CD14-positive monocyte (primary cell): ENCODE data around the gene TNIP1. TPM values are rescaled to one million over a fixed set of nuclear protein-coding genes. Genes with fewer than 3 reads are reported as not detected.

ENCODE experiments used
- DNase-seq, 3 donors: peaks; one replicate each; pipeline ENCODE4 v3.0.0-alpha.2; 2011 to 2022
- H2AFZ ChIP-seq: 2 replicates; pipeline ENCODE4 v1.6.0; 2012; ENCODE audit warnings: mild to moderate bottlenecking, low read depth, low read length, inconsistent platforms; ENCODE audit not compliant: insufficient read depth, poor library complexity, severe bottlenecking
- H3K27ac ChIP-seq, 2 donors: 1 replicate in 1 of 2; 2 replicates in 1 of 2; pipeline ENCODE4 v1.5.1; 2012 to 2013; ENCODE audit warnings: low read length in 2 of 2, control low read depth in 1 of 2, inconsistent platforms in 1 of 2, low read depth in 1 of 2, mild to moderate bottlenecking in 1 of 2
- H3K27me3 ChIP-seq, 2 donors: one replicate each; pipeline versions ENCODE4 v1.6.0 to v1.6.1; 2011 to 2013; ENCODE audit warnings: low read length in 2 of 2; ENCODE audit not compliant: control insufficient read depth in 2 of 2, insufficient read depth in 2 of 2
- H3K36me3 ChIP-seq, 2 donors: replicated peaks in 1 of 2; 1 replicate in 1 of 2; 2 replicates in 1 of 2; pipeline versions ENCODE4 v1.5.1 to v1.6.1; 2012 to 2013; ENCODE audit warnings: low read length in 2 of 2, control low read depth in 1 of 2, inconsistent platforms in 1 of 2, mild to moderate bottlenecking in 1 of 2; ENCODE audit not compliant: insufficient read depth in 2 of 2, control insufficient read depth in 1 of 2
- H3K4me1 ChIP-seq, 2 donors: 1 replicate in 1 of 2; 2 replicates in 1 of 2; pipeline versions ENCODE4 v1.5.1 to v1.6.1; 2012 to 2013; ENCODE audit warnings: low read length in 2 of 2, control low read depth in 1 of 2, inconsistent platforms in 1 of 2, mild to moderate bottlenecking in 1 of 2, moderate library complexity in 1 of 2; ENCODE audit not compliant: insufficient read depth in 2 of 2, control insufficient read depth in 1 of 2
- H3K4me2 ChIP-seq: replicated peaks from 2 replicates; pipeline ENCODE3; 2012; ENCODE audit warnings: low read length, moderate library complexity, mild to moderate bottlenecking; ENCODE audit not compliant: poor library complexity, severe bottlenecking; ENCODE audit errors: extremely low read depth
- H3K4me3 ChIP-seq, 3 experiments: fragments of 200-600 bp in 1 of 3; sonication (generic) in 1 of 3; replicated peaks in 1 of 3; 1 replicate in 2 of 3; 2 replicates in 1 of 3; pipeline ENCODE4 v1.5.1; 2011 to 2013; ENCODE audit warnings: low read length in 3 of 3, mild to moderate bottlenecking in 3 of 3, control low read depth in 2 of 3, low read depth in 2 of 3, inconsistent platforms in 1 of 3, moderate library complexity in 1 of 3
- H3K79me2 ChIP-seq: 2 replicates; pipeline ENCODE4 v1.6.0; 2012; ENCODE audit warnings: mild to moderate bottlenecking, control low read depth, inconsistent platforms, low read length, moderate library complexity; ENCODE audit not compliant: insufficient read depth
- H3K9ac ChIP-seq: 2 replicates; pipeline ENCODE4 v1.6.0; 2017; ENCODE audit warnings: low read length, mild to moderate bottlenecking; ENCODE audit not compliant: insufficient read depth, poor library complexity, severe bottlenecking
- H3K9me3 ChIP-seq, 2 donors: replicated peaks in 1 of 2; 1 replicate in 1 of 2; 2 replicates in 1 of 2; pipeline versions ENCODE4 v1.5.1 to v1.6.1; 2012 to 2013; ENCODE audit warnings: low read length in 2 of 2, control low read depth in 1 of 2; ENCODE audit not compliant: control insufficient read depth in 1 of 2, insufficient read depth in 1 of 2
- H4K20me1 ChIP-seq: 2 replicates; pipeline ENCODE4 v1.6.0; 2012; ENCODE audit warnings: mild to moderate bottlenecking, low read length, control low read depth, moderate library complexity; ENCODE audit not compliant: insufficient read depth
- H3K27ac Mint-ChIP-seq, 7 donors: one replicate each; pipeline ENCODE4 v1.8.0; 2020; ENCODE audit warnings: mild to moderate bottlenecking in 7 of 7, mixed read lengths in 7 of 7, moderate library complexity in 6 of 7, inconsistent platforms in 2 of 7
- H3K27me3 Mint-ChIP-seq, 3 donors: one replicate each; pipeline ENCODE4 v1.8.0; 2021 to 2022; ENCODE audit warnings: low read depth in 3 of 3, mild to moderate bottlenecking in 3 of 3, mixed read lengths in 3 of 3, moderate library complexity in 3 of 3, inconsistent platforms in 1 of 3
- H3K36me3 Mint-ChIP-seq, 2 donors: one replicate each; pipeline ENCODE4 v1.8.0; 2020; ENCODE audit warnings: mixed read lengths in 2 of 2, inconsistent platforms in 1 of 2, mild to moderate bottlenecking in 1 of 2
- H3K4me1 Mint-ChIP-seq: one replicate; pipeline ENCODE4 v1.8.0; 2020; ENCODE audit warnings: mild to moderate bottlenecking, mixed read lengths
- H3K4me3 Mint-ChIP-seq, 2 donors: one replicate each; pipeline ENCODE4 v1.8.0; 2020; ENCODE audit warnings: mild to moderate bottlenecking in 2 of 2, mixed read lengths in 2 of 2, moderate library complexity in 1 of 2
- H3K9me3 Mint-ChIP-seq, 7 donors: one replicate each; pipeline ENCODE4 v1.8.0; 2020 to 2022; ENCODE audit warnings: mixed read lengths in 7 of 7, mild to moderate bottlenecking in 6 of 7, moderate library complexity in 6 of 7, inconsistent platforms in 2 of 7
- CTCF ChIP-seq: fragments of 200-600 bp; IDR thresholded peaks from one replicate; pipeline ENCODE4 v1.8.0; 2022; ENCODE audit warnings: antibody characterized with exemption, mild to moderate bottlenecking
- WGBS: methylation state at CpG from one replicate; pipeline ENCODE4 v1.1.5; 2013; ENCODE audit warnings: missing lambda C conversion rate; ENCODE audit not compliant: insufficient coverage; 5-methylcytosine and 5-hydroxymethylcytosine counted together
- intact Hi-C, 2 donors: fragments of 100-400 bp; cut with micrococcal nuclease; formaldehyde crosslinking; loops; one replicate each; pipeline versions ENCODE4 v1.15.0 to v1.15.1; 2023
- polyA plus RNA-seq, 3 donors: library from polyadenylated mRNA; depleted of rRNA in 1 of 3; unstranded in 2 of 3; stranded (reverse) in 1 of 3; fragments of 300-500 nt in 2 of 3; fragments of >200 nt in 1 of 3; fragmentation: Illumina TruSeq in 2 of 3; gene quantifications; 1 replicate in 2 of 3; 2 replicates in 1 of 3; pipeline ENCODE4 v1.2.3, GENCODE V29; 2012 to 2021

TNIP1 gene
- polyA plus RNA-seq, 3 donors = 30.8 to 108 (median 46.4) TPM

- Mint-ChIP-seq H3K4me3 (peak overlapping the region in 1 of 2 donors; percentile 69), H3K9me3 (no peaks in the 10 kb centered on the region), H3K27ac (peak overlapping the region; percentile 81 to 93 (median 90)), H3K27me3 (peaks cover 2 to 7% (median 3%) of the 10 kb centered on the region in 3 donors), H3K4me1 (peaks cover 46% of the 10 kb centered on the region), H3K36me3 (peaks cover 2% of the 10 kb centered on the region in 2 donors)
- intact Hi-C loops = no loop called here
- Histone ChIP-seq H3K36me3 (no peaks in the 10 kb centered on the region), H4K20me1 (peaks cover 6% of the 10 kb centered on the region), H3K79me2 (no peaks in the 10 kb centered on the region), H3K4me3 (peak overlapping the region in 1 of 3 experiments; percentile 3), H3K4me1 (peaks cover 48 to 49% of the 10 kb centered on the region in 2 donors), H3K27me3 (no peaks in the 10 kb centered on the region), H2AFZ (no peak overlapping the region), H3K9ac (no peak overlapping the region), H3K27ac (peak overlapping the region in 1 of 2 donors; percentile 75), H3K9me3 (no peaks in the 10 kb centered on the region), H3K4me2 (peak overlapping the region; percentile 35)
- no peak for TF ChIP-seq CTCF
- DNase-seq = peak; percentile 83 to 90 (median 89)
- 15% methylated on average over 4 of the region's 5 CpGs for WGBS
Measured at GRCh38 chr5:151016700-151017099, 64.1 kb downstream of the TNIP1 start.

GRCh38 chr5:151015974-151016587, 64.8 kb downstream of the TNIP1 start:
- Mint-ChIP-seq H3K4me3 (peak overlapping the region in 1 of 2 donors; percentile 69), H3K27me3 (peaks cover 0 to 3% (median 2%) of the 10 kb centered on the region in 3 donors), H3K27ac (peak overlapping the region; percentile 81 to 93 (median 90)), H3K9me3 (no peaks in the 10 kb centered on the region), H3K4me1 (peaks cover 44% of the 10 kb centered on the region), H3K36me3 (no peaks in the 10 kb centered on the region)
- Histone ChIP-seq H4K20me1 (peaks cover under 1% of the 10 kb centered on the region), H3K79me2 (no peaks in the 10 kb centered on the region), H3K4me1 (peaks cover 44 to 46% of the 10 kb centered on the region in 2 donors), H3K4me3 (peak overlapping the region in 1 of 3 experiments; percentile 3), H3K27ac (peak overlapping the region; percentile 22 to 75), H3K36me3 (no peaks in the 10 kb centered on the region), H3K27me3 (no peaks in the 10 kb centered on the region), H3K9me3 (no peaks in the 10 kb centered on the region), H3K9ac (no peak overlapping the region), H3K4me2 (peak overlapping the region; percentile 35), H2AFZ (peak overlapping the region; percentile 4)
- intact Hi-C loops = no loop called here
- 100% methylated on average over 1 of the region's 7 CpGs for WGBS
- TF ChIP-seq CTCF = no peak
- no peak for DNase-seq
